GM04503 (cell line): Measurements from ENCODE around the gene BRMS1.
A peak's percentile ranks its signal among the peaks of the same experiment; 100 is the strongest.
"Not testable (repeated sequence)": the region's sequence is repeated elsewhere in the genome, so short reads cannot be mapped to it uniquely, and the experiment has no call there.

ENCODE experiments used
- DNase-seq: peaks from one replicate; pipeline ENCODE4 v3.0.0-alpha.2; 2012; ENCODE audit warnings: low read depth

Gene BRMS1

DNA sequence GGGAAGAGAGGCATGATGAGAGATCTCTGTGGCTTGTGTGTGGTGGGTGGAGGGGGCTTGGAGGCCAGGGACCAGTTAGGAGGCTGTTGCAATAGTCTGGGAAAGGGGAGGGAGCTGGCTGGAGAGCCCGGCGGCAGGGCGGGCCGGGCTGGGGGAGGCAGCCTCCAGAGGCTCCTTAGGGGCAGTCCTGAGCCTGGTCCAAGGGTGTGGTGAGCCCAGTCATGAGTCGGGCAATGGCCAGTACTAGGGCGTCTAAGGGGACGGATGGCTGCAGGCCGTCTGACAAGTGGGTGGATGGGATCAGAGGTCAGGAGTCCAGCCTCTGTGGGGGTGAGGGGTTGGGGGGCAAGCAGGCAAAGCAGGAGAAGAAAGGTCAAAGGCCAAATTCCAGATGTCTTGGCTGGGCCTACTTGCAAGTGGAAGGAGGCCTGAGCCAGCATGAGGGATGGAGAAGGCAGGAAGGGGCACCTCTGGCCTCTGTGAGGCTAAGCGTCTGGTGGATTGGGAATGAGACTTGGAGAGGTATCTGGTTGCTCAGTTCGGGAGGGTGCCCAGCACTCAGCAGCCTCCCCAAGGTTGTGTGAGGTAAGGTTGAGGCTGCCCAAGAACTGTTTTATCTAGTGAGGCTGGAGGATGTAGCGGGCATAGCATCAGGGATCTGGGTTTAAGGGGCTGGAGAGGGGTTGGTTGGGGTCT, 22.0 kb downstream of the BRMS1 start:
- DNase-seq = no peak

DNA sequence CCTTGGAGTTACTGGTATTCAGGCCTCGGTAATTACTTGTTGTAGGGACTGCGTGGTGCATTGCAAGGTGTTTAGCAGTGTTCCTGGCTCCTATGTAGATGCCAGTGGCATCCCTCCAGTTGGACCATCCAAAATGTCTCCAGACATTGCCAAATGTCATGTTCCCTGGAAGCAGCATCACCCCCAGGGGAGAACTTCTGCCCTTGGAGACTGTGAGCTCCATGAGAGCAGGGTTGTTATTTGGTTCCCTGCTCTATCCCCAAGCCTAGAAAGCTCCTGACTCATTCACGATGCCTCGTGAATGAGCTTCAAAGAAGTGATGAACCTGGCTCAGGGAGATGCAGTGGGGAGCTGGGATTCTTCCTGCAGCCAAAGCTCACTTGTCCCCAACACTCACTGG, 23.3 kb downstream of the BRMS1 start:
- DNase-seq = no peak

DNA sequence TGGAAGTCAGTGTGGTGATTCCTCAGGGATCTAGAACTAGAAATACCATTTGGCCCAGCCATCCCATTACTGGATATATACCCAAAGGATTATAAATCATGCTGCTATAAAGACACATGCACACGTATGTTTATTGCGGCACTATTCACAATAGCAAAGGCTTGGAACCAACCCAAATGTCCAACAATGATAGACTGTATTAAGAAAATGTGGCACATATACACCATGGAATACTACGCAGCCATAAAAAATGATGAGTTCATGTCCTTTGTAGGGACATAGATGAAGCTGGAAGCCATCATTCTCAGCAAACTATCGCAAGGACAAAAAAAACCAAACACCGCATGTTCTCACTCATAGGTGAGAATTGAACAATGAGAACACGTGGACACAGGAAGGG, 24.2 kb downstream of the BRMS1 start:
- not testable (repeated sequence) for DNase-seq

DNA sequence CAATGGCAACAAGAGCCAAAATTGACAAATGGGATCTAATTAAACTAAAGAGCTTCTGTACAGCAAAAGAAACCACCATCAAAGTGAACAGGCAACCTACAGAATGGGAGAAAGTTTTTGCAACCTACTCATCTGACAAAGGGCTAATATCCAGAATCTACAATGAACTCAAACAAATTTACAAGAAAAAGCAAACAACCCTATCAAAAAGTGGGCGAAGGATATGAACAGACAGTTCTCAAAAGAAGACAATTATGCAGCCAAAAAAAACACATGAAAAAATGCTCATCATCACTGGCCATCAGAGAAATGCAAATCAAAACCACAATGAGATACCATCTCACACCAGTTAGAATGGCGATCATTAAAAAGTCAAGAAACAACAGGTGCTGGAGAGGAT, 24.6 kb downstream of the BRMS1 start:
- DNase-seq = not testable (repeated sequence)

DNA sequence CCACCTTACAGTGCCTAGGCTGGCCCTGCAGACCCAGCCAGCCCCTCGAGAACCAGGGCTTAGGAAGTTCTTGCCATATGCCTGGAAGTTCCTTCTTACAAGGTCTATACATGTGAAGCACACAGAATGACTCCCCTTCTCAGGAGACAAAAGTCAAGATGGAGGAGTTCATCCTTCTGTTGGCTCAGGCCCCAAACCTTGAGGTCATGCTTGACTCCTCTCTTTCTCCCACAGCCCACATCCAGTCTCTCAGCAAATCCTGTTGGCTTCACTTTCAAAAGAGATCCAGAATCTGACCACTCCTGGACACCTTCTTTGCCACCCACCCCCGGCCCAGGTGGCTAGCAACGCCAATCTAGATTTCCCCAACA, 26.3 kb downstream of the BRMS1 start:
- no peak for DNase-seq

DNA sequence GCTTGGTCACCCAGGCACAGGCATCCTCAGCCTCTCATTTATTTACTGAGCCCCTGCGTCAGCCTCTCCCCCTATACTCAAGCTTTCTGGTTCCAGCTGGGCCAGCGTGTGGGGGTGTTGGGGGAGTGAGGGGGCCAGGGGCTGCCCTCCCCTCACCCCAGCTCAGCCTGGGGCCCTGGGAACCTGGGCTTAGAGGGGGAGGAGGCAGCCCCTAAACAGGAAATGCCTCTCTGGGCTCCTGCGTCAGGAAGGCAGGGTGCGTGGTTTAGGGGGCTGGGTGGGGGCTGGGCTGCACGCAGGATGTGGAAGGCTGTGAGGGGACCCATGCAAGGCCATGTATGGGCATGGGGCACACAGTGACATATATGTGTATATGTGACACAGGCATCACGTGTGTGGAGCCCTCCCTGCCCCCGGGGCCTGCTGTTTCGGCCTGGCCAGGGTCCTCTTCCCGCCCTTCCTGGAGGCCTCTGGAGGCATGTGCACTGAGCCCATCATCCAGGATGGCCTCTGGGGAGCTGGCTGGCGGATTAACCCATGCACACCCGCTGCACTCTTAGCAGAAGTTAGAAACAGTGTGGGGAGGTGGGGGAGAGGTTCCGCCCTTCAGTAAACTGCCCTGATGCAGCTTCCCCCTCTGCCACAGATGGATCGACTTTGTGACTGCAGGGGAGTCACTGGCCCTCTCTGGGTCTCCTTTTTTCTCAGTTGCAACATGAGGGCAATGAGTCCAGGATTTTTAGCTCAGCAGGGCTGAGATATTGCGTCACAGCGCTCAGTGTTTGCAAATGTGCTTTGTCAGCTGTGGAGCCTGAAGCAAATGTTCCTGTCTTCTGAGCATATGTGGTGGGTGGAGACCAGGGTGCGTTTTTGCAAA, 26.9 kb downstream of the BRMS1 start:
- DNase-seq = no peak

DNA sequence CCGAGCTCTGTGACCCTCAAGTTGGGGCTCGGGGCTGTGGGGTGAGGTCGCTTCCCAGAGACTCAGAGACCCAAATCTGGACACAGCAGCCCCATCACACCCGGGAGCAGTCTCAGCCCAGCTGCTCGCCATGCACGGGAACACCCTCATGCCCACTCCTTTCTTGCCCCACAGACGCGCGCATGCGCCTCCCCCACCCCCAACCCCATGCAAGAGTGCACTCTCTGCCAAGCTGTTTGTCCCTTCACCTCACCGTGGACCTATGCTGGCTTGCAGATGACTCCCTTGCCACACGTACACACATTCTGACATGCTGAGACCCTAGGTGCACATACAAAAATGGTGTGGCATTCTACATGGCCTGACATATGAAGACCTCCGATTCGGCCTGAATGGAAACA, 27.6 kb downstream of the BRMS1 start:
- DNase-seq = no peak

DNA sequence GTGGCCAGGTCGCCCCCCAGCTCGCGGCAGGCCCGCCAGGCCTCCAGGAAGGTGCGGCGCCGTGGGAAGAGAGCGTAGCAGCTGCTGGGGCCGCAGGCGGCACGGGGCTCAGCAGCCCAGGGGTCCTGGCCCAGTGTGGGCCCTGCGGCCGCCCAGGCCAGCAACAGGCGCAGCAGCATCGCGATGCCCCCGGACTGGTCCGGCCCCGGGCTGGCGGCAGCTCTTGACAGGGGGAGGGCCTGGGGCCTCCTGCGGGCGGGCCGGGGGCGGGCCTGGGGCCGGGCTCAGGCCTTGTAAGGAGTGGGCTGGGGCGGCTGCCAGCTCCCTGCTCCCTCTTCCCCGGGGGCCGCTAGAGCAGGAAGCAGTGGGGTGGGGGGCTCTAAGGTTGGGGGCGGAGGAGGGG, 28.1 kb downstream of the BRMS1 start, which contains the start of gene CD248:
Gene CD248 (minus strand): TSS at position 196 of the 403 bp plus-strand sequence. CDS start 17 bp downstream, at position 179.
- DNase-seq = no peak

DNA sequence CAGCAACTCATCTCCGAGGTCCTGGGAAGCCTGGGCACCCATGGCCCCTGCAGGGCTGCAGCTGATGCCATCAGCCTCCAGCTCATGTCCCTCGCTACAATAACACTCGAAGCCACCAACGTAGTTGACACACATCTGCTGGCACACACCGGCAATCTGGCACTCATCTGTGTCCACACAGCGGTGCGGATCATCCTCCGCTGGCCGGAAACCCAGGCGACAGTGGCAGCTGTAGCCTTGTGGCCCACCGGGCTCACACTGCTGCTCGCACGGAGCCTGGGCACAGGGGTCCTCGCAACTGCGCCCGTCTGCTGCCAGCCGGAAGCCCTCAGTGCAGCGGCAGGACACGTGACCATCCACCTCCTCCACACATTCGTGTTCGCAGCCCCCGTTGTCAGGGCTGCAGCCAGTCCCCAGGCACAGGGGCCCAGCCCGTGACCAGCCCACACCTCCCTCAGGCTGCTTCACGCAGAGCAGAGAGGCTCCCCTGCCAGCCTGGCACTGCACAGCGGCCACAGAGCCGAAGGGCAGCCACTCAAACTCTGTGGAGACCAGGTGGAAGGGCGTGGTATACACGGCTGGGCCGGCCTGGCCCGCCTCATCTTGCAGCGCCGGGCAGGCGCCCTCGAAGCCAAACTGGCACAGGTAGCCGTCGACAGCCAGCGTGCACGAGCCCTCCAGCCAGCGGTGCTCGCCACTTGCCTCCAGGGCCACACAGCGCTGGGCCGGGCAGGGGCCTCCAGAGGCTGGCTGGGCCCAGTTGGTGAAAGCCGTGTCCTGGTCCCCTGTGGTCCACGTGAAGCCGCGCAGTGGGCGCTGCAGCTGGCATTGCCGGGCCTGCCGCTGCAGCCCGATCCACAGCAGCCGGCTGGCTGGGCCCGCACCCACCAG, 28.7 kb downstream of the BRMS1 start:
- no peak for DNase-seq

DNA sequence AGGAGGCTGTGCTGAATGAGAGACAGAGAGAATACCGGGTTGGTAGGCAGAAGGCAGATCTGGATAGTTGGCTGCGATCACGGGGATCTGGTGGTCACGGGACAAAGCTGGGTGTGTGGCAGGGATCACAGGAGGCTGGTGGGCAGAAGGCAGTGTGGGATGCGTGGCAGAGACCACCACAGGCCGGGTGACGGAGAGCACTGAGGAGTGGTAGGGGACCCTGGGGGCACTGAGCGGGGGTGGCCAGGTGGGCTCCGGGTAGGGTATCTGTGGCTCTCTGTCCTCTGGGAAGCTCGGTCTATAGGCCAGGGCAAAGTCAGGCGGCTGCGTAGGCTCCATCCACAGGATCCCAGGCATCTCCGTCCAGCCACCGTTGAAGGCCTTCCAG, 29.4 kb downstream of the BRMS1 start:
- no peak for DNase-seq

DNA sequence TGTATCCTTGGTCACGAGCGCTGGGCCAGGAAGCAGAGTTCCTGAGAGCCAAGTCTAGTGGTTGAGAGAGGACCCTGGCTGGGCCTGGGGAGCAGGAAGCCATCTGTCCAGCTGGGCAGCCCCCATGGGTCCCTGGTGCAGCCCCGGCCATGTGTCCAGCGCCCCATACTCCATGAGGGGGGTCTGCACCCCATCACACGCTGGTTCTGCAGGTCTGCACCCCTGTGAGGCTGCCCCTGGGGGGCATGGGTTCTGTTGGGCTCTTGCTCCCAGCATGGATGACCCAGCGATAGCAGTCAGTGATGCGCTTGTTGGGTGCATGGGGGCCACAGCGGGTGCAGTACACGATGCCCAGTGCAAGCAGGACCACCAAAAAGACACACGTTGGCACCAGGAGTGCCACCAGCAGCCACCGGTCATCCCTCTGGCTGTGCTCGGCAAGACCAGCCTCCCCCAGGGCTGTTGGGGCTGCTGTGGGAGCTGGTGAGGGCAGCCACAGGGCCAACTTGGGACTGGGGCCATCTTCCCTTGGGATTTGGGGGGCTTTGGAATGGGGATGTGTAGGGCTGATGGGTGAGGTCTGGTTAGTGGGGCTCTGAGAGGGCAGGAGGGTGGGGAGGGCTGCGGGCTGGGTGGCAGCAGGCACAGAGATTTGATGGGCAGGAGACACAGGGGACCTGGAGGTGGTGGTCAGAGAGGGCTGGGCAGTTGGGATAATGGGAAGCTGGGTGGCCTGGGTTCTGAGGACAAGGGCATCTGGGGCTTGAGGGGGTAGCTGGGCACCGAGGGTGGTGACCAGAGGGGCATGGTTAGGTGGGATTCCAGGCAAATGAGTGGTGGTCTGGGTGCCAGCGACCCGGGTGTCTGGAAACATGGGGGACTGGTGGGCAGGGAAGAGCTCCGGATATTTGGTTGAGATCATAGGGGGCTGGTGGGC, 30.1 kb downstream of the BRMS1 start:
- DNase-seq = no peak

DNA sequence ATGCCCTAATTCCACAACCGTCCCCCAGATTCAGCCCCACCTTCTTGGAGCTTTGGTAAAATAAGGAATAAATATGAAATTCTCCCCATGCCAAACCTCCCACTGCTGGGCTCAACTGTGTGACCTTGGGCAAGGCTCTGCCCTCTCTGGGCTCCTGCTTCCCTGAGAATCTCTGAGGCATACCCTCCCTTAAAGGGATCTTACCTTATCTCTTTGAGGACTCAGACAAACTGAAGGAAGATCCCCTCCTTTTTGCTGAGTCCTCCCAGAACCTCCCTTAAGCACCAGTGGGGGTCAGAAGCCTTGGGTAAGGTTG, 30.8 kb downstream of the BRMS1 start:
- DNase-seq = no peak

DNA sequence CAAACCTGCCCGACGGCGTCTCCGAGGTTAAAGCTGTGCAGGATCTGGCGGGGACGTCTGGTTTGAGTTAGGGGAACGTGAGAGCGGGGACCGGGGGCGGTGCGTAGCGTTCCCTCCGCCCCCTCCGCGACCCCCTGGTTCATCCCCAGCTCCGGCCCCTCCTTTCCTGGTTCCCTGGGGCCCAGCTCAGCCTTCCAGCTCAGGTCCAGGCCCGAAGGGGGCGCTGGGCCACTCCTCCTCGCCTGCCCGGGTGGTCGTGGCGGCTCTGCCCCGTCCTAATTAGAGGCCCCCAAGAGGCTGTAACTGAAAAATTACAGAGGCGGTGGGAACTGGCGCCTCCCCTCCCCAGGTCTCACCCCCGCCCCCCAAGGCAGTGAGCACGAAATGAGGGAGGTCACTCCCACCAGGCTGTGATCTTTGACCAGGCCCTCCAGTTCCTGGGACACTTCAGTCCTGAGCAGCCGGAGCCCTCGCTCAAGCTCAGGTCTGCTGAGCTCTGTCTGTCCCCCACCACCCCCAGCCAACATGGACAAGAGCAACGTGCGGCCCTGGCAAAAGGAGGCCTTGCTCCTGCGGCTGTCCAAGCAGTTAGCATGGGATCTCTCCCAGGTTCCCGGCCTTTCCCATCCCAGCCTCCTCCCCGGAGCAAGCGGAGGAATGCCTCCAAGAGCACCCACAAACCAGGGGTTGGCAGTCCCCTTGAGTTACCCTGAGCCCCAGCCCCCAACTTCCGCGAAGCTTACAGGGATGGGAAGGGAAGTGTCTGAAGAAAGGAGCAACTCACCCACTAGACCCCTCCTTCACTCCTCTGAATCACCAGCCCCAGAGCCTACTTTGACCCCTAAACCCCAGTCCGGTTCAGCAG, 31.4 kb downstream of the BRMS1 start:
- no peak for DNase-seq

DNA sequence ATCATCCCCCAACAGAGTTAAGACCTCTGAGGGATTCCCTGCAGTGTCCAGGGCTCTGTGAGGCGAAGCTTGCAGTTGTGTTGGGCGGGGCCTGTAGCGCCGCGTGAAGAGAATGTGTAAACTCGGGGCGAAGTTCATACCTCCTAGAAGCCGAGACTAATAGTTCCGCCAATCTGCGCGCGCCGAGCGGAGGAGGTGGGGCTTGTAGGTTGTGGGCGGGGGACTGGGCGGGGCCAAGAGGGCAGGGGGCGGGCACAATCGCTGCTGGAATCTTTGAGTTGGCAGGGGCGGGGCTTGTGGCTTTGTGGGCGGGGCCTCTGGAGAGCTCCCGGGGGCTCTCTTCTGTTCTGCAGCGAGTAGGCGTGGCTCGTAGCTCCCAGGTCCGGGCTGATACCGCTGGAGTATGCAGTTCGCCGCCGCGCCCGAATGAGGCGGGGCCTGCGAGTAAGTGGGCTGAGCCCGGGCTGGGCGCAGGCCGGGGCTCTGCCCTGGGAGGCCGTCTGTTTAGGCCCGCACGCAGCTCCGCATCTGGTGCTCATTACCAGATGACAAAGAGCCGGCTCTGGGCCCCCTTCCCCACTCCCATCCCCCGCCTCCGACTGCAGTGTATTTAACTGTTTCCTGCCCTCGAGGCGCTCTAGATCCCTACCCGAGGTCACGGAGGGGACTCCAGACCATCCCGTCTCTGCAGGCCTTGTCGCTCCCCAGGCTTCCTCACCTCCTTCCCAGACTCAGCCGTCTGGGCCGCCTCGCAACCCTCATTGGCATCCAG, 32.2 kb downstream of the BRMS1 start:
- peak; percentile 93 for DNase-seq

DNA sequence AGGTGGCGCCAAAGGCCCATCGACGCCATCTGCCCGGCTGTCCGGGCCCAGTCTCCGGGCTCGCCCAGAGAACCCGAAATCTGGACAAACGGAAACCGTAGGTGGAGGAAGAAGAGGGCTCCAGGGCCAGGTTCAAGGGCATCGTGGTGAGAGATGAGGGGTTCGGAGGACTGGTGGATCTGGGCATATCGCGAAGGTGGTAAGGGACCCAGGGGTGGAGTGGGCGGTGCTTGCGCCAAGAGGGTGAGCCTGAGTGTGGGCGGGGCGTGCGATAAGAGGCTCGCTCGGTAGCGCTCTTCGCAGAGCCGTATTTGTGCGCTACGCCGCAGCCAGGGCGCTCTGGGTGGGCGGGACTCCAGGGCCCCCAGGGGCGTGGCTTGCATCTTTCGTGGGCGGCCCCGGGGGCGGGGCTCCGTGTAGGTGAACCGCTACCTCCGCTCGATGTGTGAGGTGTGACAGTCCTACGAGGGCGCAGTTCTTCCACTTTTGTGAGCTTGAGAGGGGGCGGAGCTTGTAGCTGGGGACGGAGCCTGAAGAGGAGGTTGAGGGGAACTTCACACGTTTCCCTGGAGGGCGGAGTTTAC, 32.8 kb downstream of the BRMS1 start:
- no peak for DNase-seq

DNA sequence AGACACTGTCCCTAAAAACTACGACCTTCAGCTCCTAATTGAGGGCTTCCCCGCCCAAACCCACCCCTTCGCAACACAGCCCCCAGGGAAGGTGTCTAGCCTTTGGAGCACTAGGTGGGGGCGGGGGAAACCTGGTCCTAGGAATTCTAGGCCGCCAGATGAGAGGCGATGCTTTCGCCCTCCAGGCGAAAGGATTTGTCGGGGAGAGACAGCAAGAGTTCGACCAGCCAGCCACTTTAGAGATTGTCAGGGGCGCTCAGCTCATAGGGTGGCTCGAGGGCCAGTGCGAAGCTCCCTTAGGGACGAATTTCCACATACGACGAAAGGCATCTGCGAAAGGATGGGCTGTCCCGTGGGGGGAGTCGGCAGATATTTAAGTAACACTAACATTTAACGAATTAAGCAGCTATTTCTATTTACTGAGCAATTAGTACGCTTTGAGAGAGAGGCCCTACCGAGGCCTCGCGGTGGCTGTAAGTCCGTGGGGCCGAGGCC, 33.4 kb downstream of the BRMS1 start:
- no peak for DNase-seq

DNA sequence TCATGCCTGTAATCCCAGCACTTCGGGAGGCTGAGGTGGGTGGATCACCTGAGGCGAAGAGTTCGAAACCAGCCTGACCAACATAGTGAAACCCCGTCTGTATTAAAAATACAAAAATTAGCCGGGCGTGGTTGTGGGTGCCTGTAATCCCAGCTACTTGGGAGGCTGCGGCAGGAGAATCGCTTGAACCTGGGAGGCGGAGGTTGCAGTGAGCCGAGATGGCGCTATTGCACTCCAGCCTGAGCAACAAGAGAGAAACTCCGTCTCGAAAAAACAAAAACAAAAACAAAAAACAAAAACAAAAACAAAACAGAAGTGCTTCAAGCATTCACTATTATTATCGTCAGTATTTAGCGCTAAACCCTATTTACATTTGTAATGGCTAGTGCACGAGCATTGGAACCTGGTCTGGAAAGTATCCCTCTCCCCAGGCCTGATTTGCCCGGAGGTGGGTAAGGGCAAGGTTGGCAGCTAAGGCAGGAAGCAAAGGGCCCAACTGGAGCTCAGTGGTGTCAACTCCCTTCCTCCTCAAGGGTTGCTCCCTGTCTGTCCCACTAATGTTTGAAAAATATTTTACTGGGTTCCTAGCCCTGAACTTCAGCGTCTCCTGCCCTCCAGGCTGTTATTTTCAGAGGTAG, 34.0 kb downstream of the BRMS1 start:
- not testable (repeated sequence) for DNase-seq

DNA sequence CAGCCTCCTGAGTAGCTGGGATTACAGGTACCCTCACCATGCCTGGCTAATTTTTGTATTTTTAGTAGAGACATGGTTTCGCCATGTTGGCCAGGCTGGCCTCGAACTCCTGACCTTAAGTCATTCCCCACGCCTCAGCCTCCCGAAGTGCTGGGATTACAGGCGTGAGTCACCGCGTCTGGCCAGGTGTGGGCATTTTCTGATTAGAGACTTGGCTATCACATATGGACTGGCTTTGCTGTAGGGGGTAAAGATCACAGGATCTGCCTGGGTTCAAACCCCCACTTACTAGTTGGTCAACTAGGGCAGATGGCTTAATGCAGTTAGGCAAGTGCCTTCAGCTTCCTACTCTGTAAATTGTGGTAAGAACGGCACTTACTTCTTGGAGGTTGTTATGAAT, 34.6 kb downstream of the BRMS1 start:
- DNase-seq = no peak

DNA sequence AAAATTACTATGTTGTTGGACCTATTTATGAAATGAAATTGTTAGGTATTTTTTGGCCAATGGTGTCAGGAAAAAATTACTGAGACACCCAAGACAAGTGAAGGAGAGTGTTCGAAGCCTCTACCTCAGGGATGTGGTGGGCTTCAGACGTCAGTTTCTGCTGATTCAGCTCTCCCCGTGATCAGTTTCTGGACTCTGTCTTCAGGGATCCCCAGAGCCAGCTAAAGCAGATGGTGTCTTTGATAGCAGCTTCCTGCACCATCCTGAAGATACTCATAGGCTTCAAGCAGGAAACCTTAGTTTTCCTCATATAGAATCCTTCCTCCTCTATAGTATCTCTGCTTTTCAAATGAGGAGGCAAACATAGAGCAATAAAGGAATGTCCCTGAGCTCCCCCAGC, 35.4 kb downstream of the BRMS1 start:
- DNase-seq = no peak
